HG02588 (cell line): ENCODE data around the gene CYSTM1.

ENCODE experiments used
- ATAC-seq: cut with Tn5 transposase; IDR thresholded peaks from one replicate; pipeline ENCODE4 v1.9.1; 2021; ENCODE audit warnings: mild to moderate bottlenecking, moderate library complexity; ENCODE audit not compliant: unreplicated experiment

The CYSTM1 gene

GRCh38 chr5:140252470-140253126 lies 77.6 kb downstream of the CYSTM1 start:
- no peak for ATAC-seq

DNA sequence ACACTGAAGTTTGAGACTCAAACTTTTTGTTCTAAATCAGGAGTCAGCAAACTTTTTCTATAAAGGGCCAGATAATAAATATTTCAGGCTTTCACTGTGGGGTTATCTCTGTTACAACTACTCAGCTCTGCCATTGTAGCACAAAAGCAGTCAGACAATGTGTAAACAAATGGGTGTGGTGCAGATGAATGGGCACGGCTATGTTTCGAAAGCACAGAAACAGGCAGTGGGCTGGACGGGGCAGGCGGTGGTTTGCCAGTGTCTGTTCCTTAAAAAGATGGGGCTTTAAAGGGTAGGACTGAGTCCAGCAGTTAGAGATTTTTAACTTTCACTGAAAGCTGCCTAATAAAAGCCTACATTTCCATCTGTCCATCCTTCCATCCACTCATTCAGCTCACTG lies 79.0 kb downstream of the CYSTM1 start:
- no peak for ATAC-seq

DNA sequence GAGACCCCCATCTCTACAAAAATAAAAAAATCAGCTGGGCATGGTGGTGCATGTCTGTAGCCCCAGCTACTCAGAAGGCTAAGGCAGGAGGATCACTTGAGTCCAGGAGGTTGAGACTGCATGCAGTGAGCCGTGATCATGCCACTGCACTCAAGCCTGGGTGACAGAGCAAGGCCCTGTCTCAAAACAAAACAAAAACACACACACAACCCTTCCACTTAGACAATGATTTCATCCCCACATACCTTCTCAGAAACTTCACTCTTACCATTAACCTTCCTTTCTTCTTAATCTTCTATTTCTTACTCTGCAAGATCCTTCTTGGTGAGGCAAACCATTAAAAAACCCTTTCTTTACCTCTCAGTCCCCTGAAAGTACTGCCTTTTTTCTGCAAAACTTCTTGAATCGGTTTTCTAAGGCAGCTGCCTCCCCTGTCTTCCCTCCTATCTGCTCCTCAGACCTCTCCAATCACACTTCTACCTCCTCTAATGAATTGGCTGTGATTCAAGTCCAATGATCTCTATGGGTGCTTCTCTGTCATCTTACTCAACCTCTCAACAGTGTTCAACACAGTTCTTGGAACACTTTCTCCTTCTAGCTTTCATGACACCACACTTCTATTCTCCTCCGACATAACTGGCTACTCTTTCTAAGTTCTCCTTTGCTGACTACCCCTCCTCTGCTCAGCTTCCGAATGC lies 80.6 kb downstream of the CYSTM1 start:
- no peak for ATAC-seq

GRCh38 chr5:140256726-140257125 lies 81.7 kb downstream of the CYSTM1 start:
- ATAC-seq, result no peak

GRCh38 chr5:140258016-140258415 lies 83.0 kb downstream of the CYSTM1 start:
- no peak for ATAC-seq

- ATAC-seq, result no peak
Measured at GRCh38 chr5:140258873-140259272, 83.9 kb downstream of the CYSTM1 start.

DNA sequence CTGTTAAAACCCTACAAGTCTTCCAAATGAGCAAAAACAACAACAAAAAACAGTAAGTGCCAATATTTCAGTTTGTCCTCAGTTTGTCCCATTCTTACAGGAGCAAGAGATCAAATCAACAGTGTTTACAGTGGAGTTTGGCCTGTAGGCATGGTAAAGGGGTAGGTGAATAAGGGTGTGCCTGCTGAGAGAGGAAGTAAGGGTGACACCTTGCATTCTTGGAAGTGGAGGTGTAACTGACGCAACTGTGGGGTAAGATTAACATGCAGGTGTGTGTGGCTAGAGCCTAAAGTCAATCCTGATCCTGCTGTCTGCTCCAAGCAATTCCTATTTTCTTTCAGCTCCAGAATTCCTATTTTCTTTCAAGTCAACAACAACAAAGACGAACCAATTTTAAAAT lies 84.5 kb downstream of the CYSTM1 start:
- ATAC-seq, result no peak

GRCh38 chr5:140260089-140260656 lies 85.2 kb downstream of the CYSTM1 start:
- ATAC-seq, result no peak

- no peak for ATAC-seq
Measured at GRCh38 chr5:140261403-140262171, 86.6 kb downstream of the CYSTM1 start.

DNA sequence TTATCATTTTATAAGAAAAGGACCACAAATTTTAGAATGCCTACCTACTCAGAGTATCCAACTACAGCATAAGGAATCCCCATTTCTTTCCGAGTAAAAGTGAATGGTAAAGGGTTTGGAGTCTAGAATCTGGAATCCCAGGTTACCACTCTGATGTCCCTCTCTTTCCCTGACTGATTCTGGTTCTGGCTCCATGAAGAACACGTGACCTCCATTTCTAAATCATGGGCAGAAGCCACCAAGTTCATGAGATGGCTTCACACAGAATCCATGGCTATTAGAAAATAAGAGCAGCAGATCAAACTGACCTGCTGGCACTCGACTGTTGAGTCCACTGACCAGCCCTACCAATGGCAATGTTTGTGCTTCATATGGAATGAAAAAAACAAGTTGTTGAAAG lies 87.2 kb downstream of the CYSTM1 start:
- ATAC-seq, result no peak

DNA sequence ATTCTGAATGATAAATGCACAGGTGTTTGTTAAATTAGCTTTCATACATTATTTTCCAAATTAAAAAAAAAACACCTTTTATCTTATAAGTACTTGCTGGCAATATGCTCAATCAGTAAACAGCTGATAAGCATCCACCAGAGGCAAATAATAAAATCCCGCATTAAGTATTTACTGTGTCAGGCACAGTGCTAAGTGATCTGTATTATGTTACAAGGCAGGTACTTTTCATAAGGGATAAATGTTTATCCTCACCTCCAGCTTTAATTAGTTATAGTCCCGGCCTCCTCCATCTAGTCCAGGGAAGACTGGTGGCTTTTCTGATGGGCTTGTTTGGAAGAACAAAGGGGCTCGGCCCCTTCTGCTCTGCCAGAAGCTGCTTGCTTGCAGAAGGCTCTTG lies 87.9 kb downstream of the CYSTM1 start:
- ATAC-seq, result no peak

GRCh38 chr5:140265845-140266244 lies 90.9 kb downstream of the CYSTM1 start:
- no peak for ATAC-seq

- no peak for ATAC-seq
Measured at GRCh38 chr5:140266471-140267200, 91.6 kb downstream of the CYSTM1 start.

DNA sequence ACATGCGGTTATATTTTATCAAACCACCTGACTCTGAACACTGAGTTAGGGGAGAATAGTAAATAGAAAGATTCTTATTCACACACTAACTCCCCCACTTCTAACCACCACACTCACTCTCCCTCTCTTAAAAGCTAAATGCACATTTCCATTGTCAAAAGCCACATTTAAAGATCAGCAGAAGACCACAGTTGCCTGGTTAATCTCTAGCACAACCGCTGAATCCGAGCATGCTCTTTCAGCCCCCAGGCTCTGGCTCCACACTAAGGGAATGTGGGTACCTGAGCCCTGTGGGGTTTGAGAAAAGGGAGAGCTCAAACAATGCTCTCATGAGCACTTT lies 92.2 kb downstream of the CYSTM1 start:
- no peak for ATAC-seq

- no peak for ATAC-seq
Measured at GRCh38 chr5:140267559-140268018, 92.6 kb downstream of the CYSTM1 start.

- no peak for ATAC-seq
Measured at GRCh38 chr5:140270008-140270407, 95.0 kb downstream of the CYSTM1 start.

GRCh38 chr5:140273401-140273877 lies 98.5 kb downstream of the CYSTM1 start:
- ATAC-seq, result no peak

GRCh38 chr5:140275837-140276236 lies 100.8 kb downstream of the CYSTM1 start:
- ATAC-seq, result no peak

- ATAC-seq, result no peak
Measured at GRCh38 chr5:140282266-140282665, 107.3 kb downstream of the CYSTM1 start.

DNA sequence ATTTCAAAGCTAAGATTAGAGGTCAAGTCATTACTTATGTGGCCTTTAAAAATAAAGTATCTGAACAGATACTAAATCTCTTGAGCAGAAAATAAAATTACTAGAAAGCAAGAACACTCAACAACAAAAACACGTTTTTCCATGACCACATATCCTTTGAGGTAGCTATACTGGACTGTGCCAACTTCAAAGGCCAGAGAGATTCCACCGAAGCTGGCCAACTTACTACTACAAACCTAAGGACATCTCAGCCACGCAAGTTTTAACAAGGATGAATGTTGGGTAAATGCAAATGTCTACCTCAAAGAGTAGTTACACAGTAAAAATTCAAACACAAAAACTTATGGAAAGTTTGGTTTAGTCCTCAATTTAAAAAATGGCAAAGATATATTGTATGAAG lies 109.0 kb downstream of the CYSTM1 start:
- no peak for ATAC-seq

GRCh38 chr5:140286424-140286823 lies 111.4 kb downstream of the CYSTM1 start:
- ATAC-seq, result no peak
